ENCODE data around the gene ISG20.

Gene ISG20

GRCh38 chr15:88695101-88695500 is 56.3 kb downstream of the ISG20 start:
- no peak for DNase-seq

- no peak for DNase-seq
Observed at GRCh38 chr15:88695691-88696251, 57.0 kb downstream of the ISG20 start.

- no peak for DNase-seq
Observed at GRCh38 chr15:88696254-88696653, 57.4 kb downstream of the ISG20 start.

- DNase-seq, result no peak
Observed at GRCh38 chr15:88697276-88697675, 58.5 kb downstream of the ISG20 start.

- no peak for DNase-seq
Observed at GRCh38 chr15:88699861-88700260, 61.0 kb downstream of the ISG20 start.

- DNase-seq, result no peak
Observed at GRCh38 chr15:88700716-88701115, 61.9 kb downstream of the ISG20 start.

- DNase-seq, result no peak
Observed at GRCh38 chr15:88701561-88702095, 62.8 kb downstream of the ISG20 start.

- DNase-seq, result no peak
Observed at GRCh38 chr15:88702983-88703382, 64.2 kb downstream of the ISG20 start.

- DNase-seq, result no peak
Observed at GRCh38 chr15:88703533-88703932, 64.7 kb downstream of the ISG20 start.

- DNase-seq, result no peak
Observed at GRCh38 chr15:88704791-88705768, 66.3 kb downstream of the ISG20 start.

- no peak for DNase-seq
Observed at GRCh38 chr15:88705769-88706165, 67.0 kb downstream of the ISG20 start.

Measured in DMS79 (cell line).